ENCODE results near the gene PRSS1.
"Not testable (repeated sequence)": the region's sequence is repeated elsewhere in the genome, so short reads cannot be mapped to it uniquely, and the experiment has no call there.

Gene PRSS1

DNA sequence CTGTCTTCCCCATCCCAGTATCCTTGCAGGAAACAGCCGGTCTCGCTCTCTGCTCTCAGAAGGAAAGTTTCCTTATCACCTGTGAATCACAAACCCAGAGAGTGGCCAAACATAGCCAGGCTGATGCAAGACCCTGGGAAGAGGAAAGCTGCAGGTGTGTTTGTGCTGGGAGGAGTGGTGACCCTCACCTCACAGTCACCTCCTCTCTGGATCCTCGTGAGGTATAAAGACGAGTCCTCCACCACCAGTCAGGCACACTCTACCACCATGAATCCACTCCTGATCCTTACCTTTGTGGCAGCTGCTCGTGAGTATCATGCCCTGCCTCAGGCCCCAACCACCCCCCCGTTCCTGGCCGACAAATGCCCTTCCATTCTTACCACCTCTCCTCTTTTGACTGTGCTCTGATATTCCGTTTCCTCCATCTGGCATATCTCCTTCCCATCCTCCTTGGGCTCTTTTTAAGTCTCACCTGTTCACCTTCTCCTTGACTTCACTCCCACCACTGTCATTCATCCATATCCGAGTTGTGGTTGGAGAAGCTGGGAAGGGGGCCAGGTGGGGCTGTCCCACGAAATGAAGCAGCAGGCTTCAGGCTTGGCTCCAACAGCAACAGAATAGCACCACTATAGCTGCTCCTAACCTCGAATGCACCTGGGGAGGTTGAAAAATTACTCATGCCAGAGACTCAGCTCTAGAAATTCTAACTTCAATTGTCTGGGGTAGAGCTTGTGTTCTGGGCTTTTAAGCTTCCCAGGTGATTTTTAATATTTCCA lies at the start of gene PRSS1:
PRSS1 (plus strand) TSS at position 255 of the 776 bp plus-strand sequence; CDS start at position 268, 13 bp downstream.
- no peak for DNase-seq (ENCODE audit: low read depth in 2 of 2)

DNA sequence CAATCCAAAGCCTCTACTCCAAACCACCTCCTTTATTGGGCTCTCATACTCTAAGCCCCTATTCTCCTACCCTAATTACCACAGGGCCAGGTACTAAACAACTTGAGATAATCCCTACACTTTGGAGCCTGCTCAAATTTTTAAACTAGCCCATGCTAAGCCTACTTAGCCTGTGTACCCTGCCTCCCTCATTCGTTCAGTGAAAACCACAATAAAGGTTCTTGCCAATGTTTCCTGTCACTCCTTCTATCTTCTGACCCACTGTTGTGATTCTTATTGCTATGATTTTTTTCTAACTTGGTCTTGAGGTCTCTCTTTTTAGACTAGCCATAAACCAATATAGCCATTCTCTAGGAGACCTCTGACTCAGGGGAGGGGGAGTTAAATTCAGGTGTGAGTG lies 48.3 kb upstream of the PRSS1 start:
- DNase-seq (ENCODE audit: low read depth in 2 of 2), result not testable (repeated sequence)

DNA sequence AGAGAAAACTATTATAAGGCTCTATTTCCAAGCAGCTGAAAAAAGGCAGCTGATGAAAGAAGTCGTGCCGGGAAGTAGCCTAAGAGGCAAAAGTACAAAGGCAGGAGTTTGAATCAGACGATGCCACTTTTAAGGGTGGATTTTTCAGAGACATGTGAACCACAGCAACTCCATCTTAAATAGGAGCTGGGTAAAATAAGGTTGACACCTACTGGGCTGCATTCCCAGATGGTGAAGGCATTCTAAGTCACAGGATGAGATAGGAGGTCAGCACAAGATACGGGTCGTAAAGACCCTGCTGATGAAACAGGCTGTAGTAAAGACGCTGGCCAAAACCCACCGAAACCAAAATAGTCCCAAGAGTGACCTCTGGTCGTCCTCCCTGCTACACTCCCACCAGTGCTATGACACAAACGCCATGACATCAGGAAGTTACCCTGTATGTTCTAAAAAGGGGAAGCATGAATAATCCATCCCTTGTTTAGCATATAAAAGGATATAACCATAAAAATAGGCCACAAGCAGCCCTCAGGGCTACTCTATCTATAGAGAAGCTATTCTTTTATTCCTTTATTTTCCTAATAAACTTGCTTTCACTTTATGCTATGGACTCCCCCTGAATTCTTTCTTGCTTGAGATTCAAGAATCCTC lies 45.5 kb upstream of the PRSS1 start:
- DNase-seq (ENCODE audit: low read depth in 2 of 2), result no peak

DNA sequence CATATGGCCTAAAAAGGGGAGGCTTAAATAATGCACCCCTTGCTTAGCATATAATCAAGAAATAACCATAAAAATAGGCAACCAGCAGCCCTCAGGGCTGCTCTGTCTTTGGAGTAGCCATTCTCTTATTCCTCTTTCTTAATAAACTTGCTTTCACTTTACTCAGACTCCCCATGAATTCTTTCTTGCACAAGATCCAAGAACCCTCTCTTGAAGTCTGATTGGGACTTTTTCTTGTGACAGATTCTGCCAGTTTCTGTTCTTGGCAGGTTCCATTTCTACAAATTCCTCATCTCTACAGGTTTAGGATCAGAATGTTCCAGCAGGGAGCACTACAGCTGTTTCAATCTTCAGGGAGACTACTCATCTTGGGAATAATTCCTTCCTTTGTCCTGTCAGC lies 40.5 kb upstream of the PRSS1 start:
- not testable (repeated sequence) for DNase-seq (ENCODE audit: low read depth in 2 of 2)

DNA sequence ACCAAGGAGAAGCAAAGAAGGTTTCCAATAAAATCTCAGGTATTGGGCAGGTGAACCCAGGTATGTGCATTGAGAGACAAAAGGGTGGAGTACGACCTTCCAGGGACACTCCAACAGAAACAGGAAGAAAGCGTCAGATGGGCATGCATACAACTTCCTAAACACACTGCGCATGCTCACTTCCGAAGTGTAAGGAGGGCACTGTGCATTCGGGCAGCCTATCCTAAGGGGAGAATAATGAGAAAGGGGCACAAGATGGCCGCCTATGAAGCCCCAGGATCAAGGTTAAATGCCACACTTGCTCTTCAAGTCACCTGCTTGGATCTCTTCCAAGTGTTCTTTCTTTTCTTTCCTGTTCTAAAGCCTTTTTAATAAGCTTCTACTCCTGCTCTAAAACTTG lies 39.4 kb upstream of the PRSS1 start:
- DNase-seq (ENCODE audit: low read depth in 2 of 2), result no peak

DNA sequence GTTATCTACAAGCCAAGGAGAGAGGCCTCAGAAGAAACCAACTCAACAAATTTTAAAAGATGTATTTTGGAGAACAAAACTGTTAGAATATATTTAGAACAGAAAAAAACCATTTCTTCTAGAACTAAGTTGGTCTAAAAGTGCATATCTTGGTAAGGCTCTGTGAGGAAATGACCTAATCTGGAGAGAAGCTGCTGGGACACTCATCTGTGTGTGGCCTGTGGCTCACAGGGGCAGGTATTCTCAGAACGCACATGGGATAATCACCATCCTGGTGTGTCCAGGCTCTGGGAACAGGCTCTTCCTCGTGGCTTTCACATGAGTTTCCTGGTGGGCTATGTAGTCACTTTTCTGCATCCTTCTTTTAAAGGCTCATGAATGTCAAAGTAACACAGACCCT lies 38.1 kb upstream of the PRSS1 start:
- no peak for DNase-seq (ENCODE audit: low read depth in 2 of 2)

DNA sequence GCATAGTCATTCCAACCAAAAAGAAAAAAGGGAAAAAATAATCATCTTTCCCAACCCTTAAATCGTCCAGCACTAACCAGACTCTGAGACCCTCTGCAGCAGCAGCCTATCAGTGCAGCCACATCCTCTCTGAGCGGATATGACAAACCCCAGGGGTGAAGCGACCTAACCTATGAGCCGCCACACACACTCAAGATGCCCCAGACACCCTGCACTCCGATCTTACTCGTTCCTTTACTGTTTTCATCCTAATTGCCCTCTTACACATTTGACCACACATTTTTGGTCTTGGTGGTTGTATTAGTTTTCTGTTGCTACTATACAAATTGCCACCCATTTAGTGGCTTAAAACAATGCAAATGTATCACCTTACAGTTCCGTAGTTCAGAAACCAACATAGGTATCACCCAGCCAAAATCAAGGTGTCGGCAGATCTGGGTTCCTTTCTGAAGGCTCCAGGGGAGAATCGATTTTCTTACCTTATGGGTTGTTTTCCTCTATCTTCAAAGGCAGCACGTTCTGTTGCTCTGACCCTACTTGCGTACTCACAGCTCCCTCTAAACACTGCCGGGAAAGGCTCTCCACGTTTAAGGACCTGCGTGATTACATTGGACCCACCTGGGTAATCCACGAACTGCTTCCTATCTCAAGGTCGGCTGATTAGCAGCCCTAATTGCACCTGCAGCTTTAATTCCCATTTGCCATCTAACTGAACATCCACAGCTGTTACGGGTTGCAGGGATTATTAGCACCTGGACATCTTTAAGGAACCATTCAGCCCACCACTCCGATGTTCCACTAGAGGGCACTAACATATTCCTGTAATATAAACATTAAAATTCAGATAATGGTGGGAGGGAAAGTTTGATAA lies 37.3 kb upstream of the PRSS1 start:
- no peak for DNase-seq (ENCODE audit: low read depth in 2 of 2)

DNA sequence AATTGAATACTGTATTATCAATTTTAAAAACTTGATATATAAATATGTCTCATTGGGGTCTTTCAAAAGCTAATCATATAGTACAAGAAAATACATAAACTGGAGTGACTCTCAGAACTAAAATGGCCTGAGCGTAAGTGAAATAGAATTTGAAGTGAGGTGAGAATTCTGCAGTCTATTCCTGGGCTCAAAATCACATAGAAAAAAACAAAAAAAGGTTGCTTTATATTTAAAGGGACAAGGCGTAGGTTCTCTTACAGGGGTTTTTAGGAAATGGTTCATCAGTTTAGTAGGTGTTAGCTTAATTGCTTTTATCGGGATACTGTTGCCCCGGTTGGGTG lies 36.7 kb upstream of the PRSS1 start:
- no peak for DNase-seq (ENCODE audit: low read depth in 2 of 2)

DNA sequence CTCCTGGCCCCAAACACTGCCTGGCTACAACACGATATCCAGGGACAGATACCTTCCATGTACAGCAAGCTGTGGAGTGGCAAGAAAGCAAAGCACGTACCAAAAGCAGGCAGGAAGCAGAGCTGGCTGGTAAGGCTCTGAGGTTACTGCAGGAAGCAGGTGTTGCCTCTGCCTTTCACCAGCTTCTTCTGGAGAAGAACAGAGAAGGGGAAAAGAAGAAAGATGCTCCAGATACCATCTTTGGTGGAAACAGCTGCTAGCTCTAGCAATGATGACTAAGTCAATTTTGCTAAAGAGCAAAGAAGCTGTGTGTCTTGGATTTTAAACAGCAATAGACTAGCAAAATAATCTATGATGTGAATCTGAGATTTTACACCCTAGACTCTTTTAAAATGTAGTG lies 34.9 kb upstream of the PRSS1 start:
- DNase-seq (ENCODE audit: low read depth in 2 of 2), result no peak

DNA sequence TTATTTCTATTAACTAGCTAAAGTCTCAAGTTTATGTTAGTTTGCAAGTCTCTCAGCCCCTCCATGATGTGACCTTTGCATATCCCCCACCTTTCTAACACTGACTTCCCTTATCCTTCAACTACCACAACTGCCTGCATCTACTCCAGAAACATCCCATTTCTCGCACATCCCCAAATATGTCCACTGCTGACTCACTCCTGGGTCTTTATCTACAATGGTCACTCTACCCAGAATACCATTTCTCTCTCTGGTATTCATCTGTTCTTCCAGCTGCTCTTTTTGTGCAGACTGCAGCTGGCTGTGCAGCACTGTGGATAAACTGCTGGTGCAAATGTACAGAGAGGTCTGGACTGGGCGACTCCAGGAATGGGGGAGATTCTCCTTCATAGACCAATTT lies 32.7 kb upstream of the PRSS1 start:
- DNase-seq (ENCODE audit: low read depth in 2 of 2), result no peak

DNA sequence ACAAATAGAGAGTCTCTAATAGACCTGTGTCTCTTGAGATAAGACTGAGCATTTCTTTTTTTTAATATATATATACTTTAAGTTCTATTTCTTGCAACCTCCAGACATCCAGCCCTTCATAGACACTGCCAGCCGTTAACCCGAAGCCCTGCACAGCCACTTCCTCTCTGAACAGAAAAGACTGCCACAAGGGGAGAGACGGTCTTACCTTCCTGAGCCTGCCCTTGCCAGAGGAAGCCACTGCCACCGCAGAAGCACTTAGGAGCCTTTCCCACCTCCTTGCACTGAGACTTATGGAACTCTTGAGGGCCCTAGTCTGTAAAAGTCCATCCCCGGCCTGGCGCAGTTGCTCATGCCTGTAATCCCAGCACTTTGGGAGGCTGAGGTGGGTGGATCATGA lies 31.8 kb upstream of the PRSS1 start:
- DNase-seq (ENCODE audit: low read depth in 2 of 2), result no peak

DNA sequence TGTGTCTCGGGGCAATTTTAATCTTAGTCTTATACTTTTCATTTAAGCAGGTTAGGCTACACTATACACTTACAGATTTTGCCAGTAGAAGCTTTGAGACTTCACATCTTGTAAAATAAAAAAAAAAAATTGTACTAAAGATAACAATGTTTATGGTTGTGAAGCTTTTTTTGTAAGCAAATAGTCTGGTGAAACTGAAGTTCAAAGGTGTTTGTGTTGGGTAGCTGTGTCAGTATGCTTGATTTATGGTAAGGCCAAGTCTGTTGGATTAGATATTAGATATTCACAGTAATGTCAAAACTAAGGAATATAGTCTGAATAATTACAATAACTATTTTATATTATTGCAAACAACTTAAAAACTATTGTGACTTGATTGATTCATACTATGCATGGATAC lies 31.0 kb upstream of the PRSS1 start:
- DNase-seq (ENCODE audit: low read depth in 2 of 2), result no peak

DNA sequence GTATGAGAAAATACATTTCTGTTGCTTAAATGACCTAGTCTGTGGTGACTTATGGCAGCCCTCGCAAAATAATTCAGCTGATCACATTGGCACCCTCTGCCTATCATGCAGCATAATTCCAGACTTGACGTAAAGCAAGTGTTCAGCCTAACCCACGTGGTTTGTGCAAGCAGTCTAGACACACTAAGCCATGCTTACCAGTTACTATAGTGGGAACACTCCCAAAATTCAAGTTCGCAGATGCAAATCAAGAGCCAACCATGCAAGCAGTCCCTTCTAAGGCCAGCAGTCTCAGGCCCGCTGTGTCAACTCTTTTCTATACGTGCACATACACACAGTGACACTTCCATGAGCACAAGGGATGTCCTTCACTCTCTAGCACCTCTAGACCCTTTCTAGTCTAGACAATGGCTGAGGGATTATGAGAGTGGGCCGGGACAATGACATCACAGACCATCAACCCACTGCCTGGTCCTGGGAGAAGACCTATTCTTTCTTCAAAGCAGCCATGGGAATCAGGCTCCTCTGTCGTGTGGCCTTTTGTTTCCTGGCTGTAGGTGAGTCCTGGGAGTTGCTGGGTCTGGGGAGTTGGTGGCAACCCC lies 29.0 kb upstream of the PRSS1 start:
- DNase-seq (ENCODE audit: low read depth in 2 of 2), result no peak

DNA sequence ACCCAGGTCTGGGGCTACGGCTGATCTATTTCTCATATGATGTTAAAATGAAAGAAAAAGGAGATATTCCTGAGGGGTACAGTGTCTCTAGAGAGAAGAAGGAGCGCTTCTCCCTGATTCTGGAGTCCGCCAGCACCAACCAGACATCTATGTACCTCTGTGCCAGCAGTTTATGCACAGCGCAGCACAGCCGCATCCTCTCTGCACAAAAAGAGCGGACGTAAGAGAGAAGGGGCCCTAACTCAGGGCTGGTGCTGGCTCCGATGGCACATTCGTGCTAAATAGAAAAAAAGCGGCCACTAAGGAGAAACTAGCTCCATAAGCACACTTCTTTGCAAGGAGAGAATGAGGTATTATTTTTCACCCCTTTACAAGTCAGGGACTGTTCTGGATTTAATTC lies 28.3 kb upstream of the PRSS1 start:
- DNase-seq (ENCODE audit: low read depth in 2 of 2), result no peak

DNA sequence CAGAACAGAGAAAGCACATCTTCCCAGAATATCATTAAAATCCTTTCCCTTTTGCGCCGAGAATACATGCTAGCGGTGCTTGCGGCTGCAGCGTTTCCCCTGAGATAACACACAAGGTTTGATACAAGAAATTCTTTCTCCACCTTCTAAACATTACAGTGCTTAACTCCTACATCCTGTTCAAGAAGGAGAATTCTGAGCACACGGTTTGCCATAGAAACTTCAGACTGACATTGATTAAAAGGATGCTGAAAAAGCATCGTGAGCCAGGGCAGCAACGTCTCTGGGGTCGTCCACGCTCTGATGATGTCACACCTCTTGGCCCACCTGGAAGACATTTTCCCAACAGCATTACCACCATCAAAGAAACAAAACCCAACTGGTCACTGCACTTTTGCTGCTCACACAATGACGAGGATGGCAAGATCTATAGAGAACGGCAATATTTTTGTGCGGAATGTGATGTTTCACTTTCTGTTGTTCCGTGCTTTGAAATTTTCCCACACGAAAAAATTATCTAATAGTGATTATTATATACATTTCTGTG lies 27.0 kb upstream of the PRSS1 start:
- no peak for DNase-seq (ENCODE audit: low read depth in 2 of 2)

DNA sequence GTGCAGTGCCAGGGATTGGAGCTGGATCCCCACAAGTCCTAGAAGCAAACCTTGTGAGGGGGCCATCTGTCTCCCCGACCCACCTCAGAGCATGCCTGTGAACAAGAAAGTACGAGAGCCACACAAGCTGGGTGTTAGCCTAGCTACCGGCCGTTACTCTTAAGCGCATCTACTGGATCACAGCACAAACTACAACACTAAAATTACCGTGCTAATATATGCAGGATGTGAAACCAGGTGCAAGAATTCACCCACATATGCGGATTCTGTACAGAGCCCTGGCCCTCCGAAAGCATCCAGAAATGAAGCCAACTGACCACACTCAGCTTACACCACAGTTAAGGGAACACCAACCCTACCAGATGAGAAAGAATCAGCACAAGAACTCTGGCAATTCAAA lies 16.0 kb upstream of the PRSS1 start:
- DNase-seq (ENCODE audit: low read depth in 2 of 2), result no peak

DNA sequence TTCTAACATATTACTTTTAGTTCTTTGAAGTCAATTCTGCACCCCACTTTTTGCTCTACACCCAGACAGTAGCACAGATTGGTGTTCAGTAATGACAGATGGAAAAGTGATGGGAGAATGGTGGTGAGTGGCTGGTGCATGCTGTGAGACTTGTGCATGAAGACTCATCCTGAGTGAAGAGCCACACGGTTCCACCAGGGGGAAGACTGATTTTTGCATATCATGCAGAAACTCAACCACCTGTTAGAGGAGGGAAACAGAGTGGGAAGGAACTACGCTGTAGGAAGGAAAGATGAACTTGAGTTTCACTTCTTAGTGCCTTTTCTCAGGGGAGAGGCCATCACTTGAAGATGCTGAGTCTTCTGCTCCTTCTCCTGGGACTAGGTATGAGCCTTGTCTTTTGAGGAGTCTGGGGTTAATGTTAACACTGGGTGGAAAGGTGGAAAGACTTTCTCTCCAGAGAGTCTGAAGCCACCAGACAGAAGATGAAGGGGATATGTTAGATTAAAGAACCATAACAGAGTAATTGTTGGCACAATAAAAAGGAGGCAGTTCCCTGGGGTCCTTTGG lies 9.3 kb upstream of the PRSS1 start:
- no peak for DNase-seq (ENCODE audit: low read depth in 2 of 2)

DNA sequence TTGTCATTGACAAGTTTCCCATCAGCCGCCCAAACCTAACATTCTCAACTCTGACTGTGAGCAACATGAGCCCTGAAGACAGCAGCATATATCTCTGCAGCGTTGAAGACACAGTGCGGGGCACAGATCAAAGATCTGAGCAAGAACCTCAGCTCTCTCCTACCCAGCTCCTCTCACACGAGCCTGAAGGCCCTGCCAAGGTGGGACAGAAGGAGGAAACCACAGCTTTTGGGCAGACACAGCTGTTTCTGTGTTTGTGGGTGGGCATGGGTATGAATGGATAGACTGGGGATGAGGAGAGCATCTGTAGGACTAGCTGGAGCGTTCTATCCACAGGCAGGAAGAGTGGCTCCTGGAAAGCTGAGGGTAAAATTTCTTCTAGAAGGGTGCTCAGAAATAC lies 8.5 kb upstream of the PRSS1 start:
- DNase-seq (ENCODE audit: low read depth in 2 of 2), result no peak

DNA sequence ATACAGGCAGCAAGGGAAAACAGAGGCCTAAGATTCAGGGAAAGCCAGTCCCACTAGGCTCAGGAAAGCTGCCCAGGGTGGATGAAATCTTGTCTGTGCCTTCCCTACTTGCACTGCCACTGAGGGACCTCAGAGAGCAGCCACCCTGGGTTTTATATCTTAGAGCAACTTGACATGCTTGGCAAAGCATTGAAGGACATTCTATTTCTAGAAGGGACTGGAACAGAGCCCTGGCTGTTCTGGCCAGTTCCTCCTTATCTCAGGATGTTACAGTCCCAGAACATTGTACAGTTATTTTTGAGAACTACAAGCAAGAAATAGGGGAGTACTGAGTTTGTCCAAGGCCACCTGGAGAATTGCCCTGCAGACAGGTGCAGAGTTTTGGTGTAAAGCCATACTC lies 7.3 kb upstream of the PRSS1 start:
- not testable (repeated sequence) for DNase-seq (ENCODE audit: low read depth in 2 of 2)

DNA sequence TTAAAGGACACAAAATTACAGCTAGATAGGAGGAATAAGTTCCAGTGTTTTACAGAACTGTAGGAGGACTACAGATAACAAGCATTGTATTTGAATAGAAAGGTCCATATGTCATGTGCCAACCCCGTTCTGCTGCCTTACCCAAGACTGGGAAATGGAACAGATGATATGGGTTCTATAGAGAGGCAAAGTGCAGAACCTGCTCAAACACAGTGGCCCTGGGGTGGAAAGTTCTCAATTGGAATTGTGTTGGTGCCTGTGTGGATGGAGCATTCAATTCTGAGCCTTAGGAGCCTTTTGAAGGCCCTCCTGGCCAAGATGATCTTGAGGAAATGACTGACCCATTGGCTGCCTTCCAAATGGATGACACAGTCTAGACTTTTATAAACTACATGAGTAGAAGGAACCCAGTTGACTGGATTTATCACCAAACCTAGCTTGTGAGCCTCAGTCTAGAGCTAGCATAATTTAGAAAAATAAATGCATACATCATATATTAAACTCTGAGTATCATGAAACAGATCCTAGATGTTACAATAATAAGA lies 4.1 kb upstream of the PRSS1 start:
- no peak for DNase-seq (ENCODE audit: low read depth in 2 of 2)

DNA sequence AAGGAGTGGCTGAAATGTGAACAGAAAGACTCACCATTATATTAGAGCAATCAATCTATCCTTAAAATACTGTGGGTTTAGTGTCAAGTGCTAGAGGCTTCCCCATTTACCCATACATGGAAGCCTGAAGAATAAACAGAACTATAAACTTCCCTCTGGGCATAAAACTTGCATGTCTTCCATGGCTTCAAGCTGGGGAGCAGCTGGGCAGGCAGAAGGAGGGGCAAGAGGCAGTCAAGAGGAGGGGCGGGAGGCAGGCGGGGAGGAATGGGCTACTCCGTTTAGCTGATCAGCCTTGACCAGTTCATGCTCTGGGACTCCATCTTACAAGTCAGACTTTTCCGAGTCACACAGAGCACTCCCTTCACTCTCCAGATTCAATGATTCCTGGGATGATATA lies 3.5 kb upstream of the PRSS1 start:
- DNase-seq (ENCODE audit: low read depth in 2 of 2), result no peak
